GM12891 (cell line): ENCODE measurements around the gene KRT9.

Experiments used
- DNase-seq: peaks from one replicate; pipeline ENCODE4 v3.0.0; 2011; ENCODE audit warnings: low spot score; ENCODE audit not compliant: insufficient read length
- FAIRE-seq: peaks from 2 replicates; lab custom pipeline; 2011; peaks lifted over from hg19 to GRCh38; lab: Jason Lieb, UNC
- PAX5 ChIP-seq: IDR thresholded peaks from 2 replicates; pipeline ENCODE4 v1.6.1; 2011; ENCODE audit warnings: low read length, moderate library complexity, mild to moderate bottlenecking; ENCODE audit not compliant: insufficient read depth, severe bottlenecking
- POLR2A ChIP-seq: IDR thresholded peaks from 2 replicates; pipeline ENCODE4 v1.6.1; 2011; ENCODE audit warnings: low read depth, low read length, control low read depth
- POLR2AphosphoS5 ChIP-seq: IDR thresholded peaks from 2 replicates; pipeline ENCODE4 v1.6.1; 2011; ENCODE audit warnings: low read depth, low read length, control low read depth
- POU2F2 ChIP-seq: IDR thresholded peaks from 2 replicates; pipeline ENCODE4 v1.6.1; 2011; ENCODE audit warnings: low read depth, mild to moderate bottlenecking, control low read depth, low read length, moderate library complexity
- SPI1 ChIP-seq: IDR thresholded peaks from 2 replicates; pipeline ENCODE4 v1.6.1; 2011; ENCODE audit warnings: low read depth, low read length, control low read depth
- TAF1 ChIP-seq: IDR thresholded peaks from 2 replicates; pipeline ENCODE4 v1.6.1; 2011; ENCODE audit warnings: low read depth, low read length, control low read depth

KRT9 gene

DNA sequence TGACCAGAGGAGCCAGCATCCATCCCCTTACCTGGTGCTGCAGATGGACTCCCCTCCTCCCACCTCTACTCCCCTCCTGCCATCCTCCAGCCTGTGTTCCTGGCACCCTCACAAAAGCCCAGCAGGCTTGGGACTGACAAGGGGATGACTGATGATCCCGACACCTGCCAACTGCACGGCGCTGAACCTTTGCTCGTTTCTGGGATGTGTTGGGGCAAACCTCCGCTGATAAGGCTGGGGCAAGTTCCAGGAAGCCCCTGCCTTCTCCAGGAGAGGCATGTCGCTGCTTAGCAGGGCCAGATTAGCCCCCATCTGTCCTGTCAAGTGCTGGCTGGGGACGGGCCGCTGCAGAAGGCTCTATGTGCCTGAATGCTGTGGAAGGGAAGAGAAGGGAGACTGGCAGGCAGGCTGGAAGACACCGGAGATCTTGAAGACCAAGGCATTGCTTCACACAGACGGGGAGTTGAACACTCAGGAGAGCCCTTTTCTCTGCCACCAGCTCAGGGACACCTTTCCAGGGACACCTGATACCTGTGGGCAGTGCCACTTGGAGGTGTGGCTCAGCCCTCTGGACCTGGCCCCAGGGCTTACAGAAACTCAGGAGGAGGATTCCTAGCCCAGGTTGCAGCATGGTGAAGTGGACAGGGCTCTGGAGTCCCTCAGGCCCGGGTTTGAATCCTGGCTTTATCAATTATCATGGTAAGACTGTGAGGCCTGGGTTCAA lies 52.2 kb downstream of the KRT9 start:
- FAIRE-seq = no peak
- no peak for DNase-seq
- no peak for TF ChIP-seq POLR2A

DNA sequence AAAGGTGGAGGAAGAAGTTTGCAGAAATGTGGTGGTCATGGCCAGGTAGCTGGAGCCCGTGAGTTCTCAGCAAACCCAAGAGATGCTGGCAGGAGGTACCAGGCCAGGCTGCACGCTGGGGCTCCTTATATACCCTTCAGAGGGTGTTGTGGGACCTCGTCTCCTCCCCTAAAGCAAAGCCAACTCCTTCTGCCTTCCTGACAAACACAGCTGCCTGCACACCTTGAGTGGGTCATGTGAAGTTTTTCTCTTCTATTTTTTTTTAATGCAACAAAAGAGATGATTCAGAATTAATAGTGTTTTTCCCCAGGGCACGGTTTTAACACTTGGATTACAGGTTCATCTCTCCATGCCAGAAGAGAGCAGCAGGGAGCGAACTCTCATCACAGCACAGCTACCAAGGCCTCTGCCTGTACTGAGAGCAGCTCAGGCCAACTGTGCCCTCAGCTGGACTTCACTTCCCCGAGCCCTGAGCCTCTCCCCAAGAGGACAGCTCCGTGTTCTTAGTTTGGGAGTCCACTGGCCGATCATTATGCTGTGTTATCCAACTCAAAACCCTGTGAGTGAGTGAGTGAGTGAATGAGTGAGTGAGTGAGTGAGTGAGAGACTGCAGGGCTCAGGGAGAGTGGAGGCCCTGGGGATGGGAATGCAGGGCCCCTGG lies 52.9 kb downstream of the KRT9 start, which contains the start of gene KRT15:
Gene KRT15, minus strand, starts transcription at position 102 of the 661 bp plus-strand sequence. Its CDS starts 63 bp downstream, at position 39.
- no peak for DNase-seq
- TF ChIP-seq POLR2A (no peak), POU2F2 (no peak), POLR2AphosphoS5 (no peak), PAX5 (no peak), TAF1 (no peak), SPI1 (no peak)

DNA sequence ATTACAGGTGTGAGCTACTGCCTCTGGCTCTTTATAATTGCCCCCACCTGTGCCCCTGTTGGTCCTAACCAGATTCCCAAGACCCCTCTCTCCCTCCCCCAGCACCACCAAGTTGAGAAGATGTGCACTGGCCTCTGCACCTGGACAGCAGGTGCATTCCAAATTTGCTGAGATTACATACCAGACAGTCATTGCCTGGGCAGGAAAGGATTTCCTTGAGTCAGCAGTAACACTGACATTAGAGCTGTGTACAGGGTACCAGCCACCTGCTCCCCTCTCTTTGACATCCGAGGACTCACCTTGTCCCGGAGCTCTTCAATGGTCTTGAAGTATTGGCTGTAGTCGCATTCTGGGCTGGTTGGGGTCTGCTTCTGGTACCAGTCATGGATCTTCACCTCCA lies 53.8 kb downstream of the KRT9 start:
- FAIRE-seq = no peak
- TF ChIP-seq TAF1 (no peak), SPI1 (no peak), POLR2AphosphoS5 (no peak), POU2F2 (no peak), PAX5 (no peak), POLR2A (no peak)
- no peak for DNase-seq

More for the DNA sequence above, 52.9 kb downstream of the KRT9 start, which contains the start of gene KRT15:
- no peak for FAIRE-seq

DNA sequence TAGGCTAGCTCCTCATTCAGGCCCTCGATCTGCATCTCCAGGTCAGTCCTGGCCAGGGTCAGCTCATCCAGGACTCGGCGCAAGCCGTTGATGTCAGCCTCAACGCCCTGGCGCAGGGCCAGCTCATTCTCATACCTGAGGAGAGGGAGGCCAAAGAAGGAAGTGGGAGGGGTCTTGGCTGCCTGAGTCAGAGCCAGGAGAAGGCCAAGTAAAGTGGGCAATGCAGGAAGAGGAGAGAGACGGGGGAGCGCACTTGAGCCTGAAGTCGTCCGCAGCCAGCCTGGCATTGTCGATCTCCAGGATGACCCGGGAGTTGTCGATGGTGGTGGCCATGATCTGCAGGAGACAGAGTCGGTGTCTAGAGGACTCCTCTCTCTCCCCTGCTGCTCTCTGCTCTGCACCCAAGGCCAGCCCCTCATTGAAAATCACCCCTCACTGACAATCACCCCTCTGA lies 55.0 kb downstream of the KRT9 start:
- TF ChIP-seq POLR2A (no peak), POU2F2 (no peak), TAF1 (no peak), POLR2AphosphoS5 (no peak), PAX5 (no peak), SPI1 (no peak)
- FAIRE-seq (no peak), DNase-seq (no peak)

GRCh38 chr17:41516147-41516829 lies 55.6 kb downstream of the KRT9 start:
- TF ChIP-seq TAF1 (no peak), POLR2A (no peak), SPI1 (no peak), POLR2AphosphoS5 (no peak), POU2F2 (no peak), PAX5 (no peak)
- DNase-seq = no peak
- FAIRE-seq = no peak
